ENCODE measurements around the gene CCDC91.

- TF ChIP-seq POLR2AphosphoS5 (IDR thresholded peaks at IDR 0.05; ENCODE audit: low read depth, low read length) (no peak), TAF1 (IDR thresholded peaks at IDR 0.05; ENCODE audit: borderline replicate concordance, insufficient read depth, low read length) (no peak), SIN3A (IDR thresholded peaks at IDR 0.05; ENCODE audit: borderline replicate concordance, insufficient read depth, low read length) (no peak)
Measured at GRCh38 chr12:28189784-28190320, 404 bp upstream of the CCDC91 start.

Measured in PFSK-1 (cell line).